ENCODE results near the gene HSPB1. TPM values are rescaled to one million over a fixed set of nuclear protein-coding genes. Genes with fewer than 3 reads are reported as not detected.

The HSPB1 gene
- total RNA-seq, 1 experiment from 2014 or later = 414 TPM

GRCh38 chr7:76273503-76273902, 29.0 kb upstream of the HSPB1 start:
- CTCF ChIA-PET = interaction anchor here (0.6 kb wide), 1 partner anchor 18 kb away, joined by 3 read pairs; no protein-coding TSS in a partner anchor
- no TSS peak for BruUV-seq (replicated peaks)

GRCh38 chr7:76278540-76278939, 23.9 kb upstream of the HSPB1 start:
- DNase-seq = no peak
- H4K20me1 ChIP-seq (ENCODE audit: insufficient read depth) = no peaks in the 10 kb centered on the region
- H2AFZ ChIP-seq = no peak overlapping the region
- no peaks in the 10 kb centered on the region for H3K9me2 ChIP-seq (ENCODE audit: insufficient read depth)
- CTCF ChIA-PET = no interaction called here
- POLR2A ChIA-PET (ENCODE audit: unreplicated experiment) = interaction anchor here (0.7 kb wide), 1 partner anchor 1505 kb away, joined by 6 read pairs; no protein-coding TSS in a partner anchor
- H3K4me2 ChIP-seq = no peak overlapping the region
- intact Hi-C loops (cut with micrococcal nuclease; ENCODE audit: unreplicated experiment) = no loop called here
- H3K36me3 ChIP-seq (ENCODE audit: low read depth) = no peaks in the 10 kb centered on the region
- H3K27ac ChIP-seq = no peak overlapping the region
- H3K27me3 ChIP-seq (ENCODE audit: insufficient read depth, low read depth) = peaks cover 59% of the 10 kb centered on the region
- no peaks in the 10 kb centered on the region; the same call in 1 of the 2 replicates for H3F3A ChIP-seq (ENCODE audit: insufficient read depth, low read depth)
- no TSS peak for BruUV-seq (replicated peaks)
- H3K4me3 ChIP-seq = no peak overlapping the region
- no peaks in the 10 kb centered on the region for H3K79me2 ChIP-seq (ENCODE audit: low read depth)
- H3K4me1 ChIP-seq (replicated peaks; ENCODE audit: insufficient read depth) = no peaks in the 10 kb centered on the region
- TF ChIP-seq CTCF (conservative IDR thresholded peaks at IDR 0.05) = no peak
- TF ChIP-seq EZH2 (IDR thresholded peaks at IDR 0.05; ENCODE audit: low read depth) = no peak
- no peaks in the 10 kb centered on the region for H3K9me3 ChIP-seq (ENCODE audit: insufficient read depth, low read depth)

More at GRCh38 chr7:76273503-76273902, 29.0 kb upstream of the HSPB1 start:
- Histone ChIP-seq H3K9me2 (ENCODE audit: insufficient read depth) (no peaks in the 10 kb centered on the region), H2AFZ (no peak overlapping the region), H3K4me1 (replicated peaks; ENCODE audit: insufficient read depth) (no peaks in the 10 kb centered on the region), H3F3A (ENCODE audit: insufficient read depth, low read depth) (no peaks in the 10 kb centered on the region), H3K4me2 (no peak overlapping the region), H4K20me1 (ENCODE audit: insufficient read depth) (no peaks in the 10 kb centered on the region), H3K27me3 (ENCODE audit: insufficient read depth, low read depth) (peaks cover 38% of the 10 kb centered on the region), H3K9me3 (ENCODE audit: insufficient read depth, low read depth) (no peaks in the 10 kb centered on the region), H3K79me2 (ENCODE audit: low read depth) (no peaks in the 10 kb centered on the region), H3K36me3 (ENCODE audit: low read depth) (no peaks in the 10 kb centered on the region), H3K4me3 (no peak overlapping the region), H3K27ac (no peak overlapping the region)
- TF ChIP-seq CTCF (conservative IDR thresholded peaks at IDR 0.05) (no peak), EZH2 (IDR thresholded peaks at IDR 0.05; ENCODE audit: low read depth) (no peak)
- POLR2A ChIA-PET (ENCODE audit: unreplicated experiment) = interaction anchor here (0.5 kb wide), 1 partner anchor 416 kb away, joined by 3 read pairs; no protein-coding TSS in a partner anchor
- intact Hi-C loops (cut with micrococcal nuclease; ENCODE audit: unreplicated experiment) = no loop called here
- DNase-seq = no peak

- Histone ChIP-seq H3K27ac (no peak overlapping the region), H4K20me1 (ENCODE audit: insufficient read depth) (no peaks in the 10 kb centered on the region), H3K36me3 (ENCODE audit: low read depth) (no peaks in the 10 kb centered on the region), H3K4me2 (no peak overlapping the region), H3K27me3 (ENCODE audit: insufficient read depth, low read depth) (peaks cover 53% of the 10 kb centered on the region), H3K9me3 (ENCODE audit: insufficient read depth, low read depth) (no peaks in the 10 kb centered on the region), H3K4me3 (no peak overlapping the region), H3K4me1 (replicated peaks; ENCODE audit: insufficient read depth) (no peaks in the 10 kb centered on the region), H2AFZ (no peak overlapping the region), H3F3A (ENCODE audit: insufficient read depth, low read depth) (no peaks in the 10 kb centered on the region; the same call in 1 of the 2 replicates), H3K79me2 (ENCODE audit: low read depth) (no peaks in the 10 kb centered on the region), H3K9me2 (ENCODE audit: insufficient read depth) (no peaks in the 10 kb centered on the region)
- BruUV-seq (replicated peaks) = no TSS peak
- ChIA-PET CTCF (no interaction called here), POLR2A (ENCODE audit: unreplicated experiment) (interaction anchor here (0.6 kb wide), 1 partner anchor 138 kb away, joined by 32 read pairs; no protein-coding TSS in a partner anchor)
- intact Hi-C loops (cut with micrococcal nuclease; ENCODE audit: unreplicated experiment) = no loop called here
- no peak for DNase-seq
- TF ChIP-seq EZH2 (IDR thresholded peaks at IDR 0.05; ENCODE audit: low read depth) = no peak
- no peak for TF ChIP-seq CTCF (conservative IDR thresholded peaks at IDR 0.05)
Measured at GRCh38 chr7:76280408-76280807, 22.1 kb upstream of the HSPB1 start.

All from PC-9 (cell line).